Duodenal mucosa (tissue), 2 donors: ENCODE results near the gene SH3RF3.

ENCODE experiments used
- H3K27ac ChIP-seq: one replicate; pipeline ENCODE4 v1.7.0; 2013; ENCODE audit warnings: low read depth, low read length
- H3K27me3 ChIP-seq, 2 donors: one replicate each; pipeline ENCODE4 v1.7.0; 2013; ENCODE audit warnings: low read length in 2 of 2, control low read depth in 1 of 2; ENCODE audit not compliant: insufficient read depth in 2 of 2, control insufficient read depth in 1 of 2
- H3K36me3 ChIP-seq, 2 donors: one replicate each; pipeline ENCODE4 v1.7.0; 2013; ENCODE audit warnings: low read length in 2 of 2, control low read depth in 1 of 2; ENCODE audit not compliant: insufficient read depth in 2 of 2, control insufficient read depth in 1 of 2
- H3K4me1 ChIP-seq, 2 donors: one replicate each; pipeline ENCODE4 v1.7.0; 2013; ENCODE audit warnings: low read length in 2 of 2, control low read depth in 1 of 2; ENCODE audit not compliant: insufficient read depth in 2 of 2, control insufficient read depth in 1 of 2
- H3K4me3 ChIP-seq, 2 donors: one replicate each; pipeline ENCODE4 v1.7.0; 2013; ENCODE audit warnings: low read length in 2 of 2, low read depth in 1 of 2
- H3K9ac ChIP-seq, 2 donors: one replicate each; pipeline ENCODE4 v1.7.0; 2013; ENCODE audit warnings: low read length in 2 of 2, low read depth in 1 of 2
- H3K9me3 ChIP-seq, 2 donors: one replicate each; pipeline ENCODE4 v1.7.0; 2013; ENCODE audit warnings: low read length in 2 of 2, control low read depth in 1 of 2; ENCODE audit not compliant: control insufficient read depth in 1 of 2

Gene SH3RF3

GRCh38 chr2:109473616-109474318 is 344.8 kb downstream of the SH3RF3 start:
- Histone ChIP-seq H3K4me1 (peaks cover 19 to 38% of the 10 kb centered on the region in 2 donors), H3K27ac (no peak overlapping the region), H3K27me3 (no peaks in the 10 kb centered on the region), H3K4me3 (no peak overlapping the region), H3K9ac (no peak overlapping the region), H3K36me3 (no peaks in the 10 kb centered on the region), H3K9me3 (no peaks in the 10 kb centered on the region)

- Histone ChIP-seq H3K4me3 (no peak overlapping the region), H3K36me3 (no peaks in the 10 kb centered on the region), H3K4me1 (peaks cover 19 to 38% of the 10 kb centered on the region in 2 donors), H3K9me3 (no peaks in the 10 kb centered on the region), H3K27ac (no peak overlapping the region), H3K27me3 (no peaks in the 10 kb centered on the region), H3K9ac (no peak overlapping the region)
These were observed 345.4 kb downstream of the SH3RF3 start for GRCh38 chr2:109474319-109474825.

- Histone ChIP-seq H3K4me1 (peaks cover 15 to 34% of the 10 kb centered on the region in 2 donors), H3K9me3 (no peaks in the 10 kb centered on the region), H3K36me3 (no peaks in the 10 kb centered on the region), H3K4me3 (no peak overlapping the region), H3K27me3 (no peaks in the 10 kb centered on the region), H3K9ac (no peak overlapping the region), H3K27ac (no peak overlapping the region)
These were observed 346.7 kb downstream of the SH3RF3 start for GRCh38 chr2:109475531-109476210.

- Histone ChIP-seq H3K4me1 (peaks cover 16 to 39% of the 10 kb centered on the region in 2 donors), H3K27ac (no peak overlapping the region), H3K9ac (no peak overlapping the region), H3K4me3 (no peak overlapping the region), H3K9me3 (no peaks in the 10 kb centered on the region), H3K27me3 (no peaks in the 10 kb centered on the region), H3K36me3 (no peaks in the 10 kb centered on the region)
These were observed 347.8 kb downstream of the SH3RF3 start for GRCh38 chr2:109476641-109477441.

GRCh38 chr2:109478906-109479493 is 350.0 kb downstream of the SH3RF3 start:
- H3K4me1 ChIP-seq: peaks cover 17 to 36% of the 10 kb centered on the region in 2 donors
- no peaks in the 10 kb centered on the region for H3K27me3 ChIP-seq
- H3K27ac ChIP-seq: no peak overlapping the region

GRCh38 chr2:109479804-109480203 is 350.8 kb downstream of the SH3RF3 start:
- H3K27ac ChIP-seq: no peak overlapping the region
- H3K36me3 ChIP-seq: no peaks in the 10 kb centered on the region
- no peaks in the 10 kb centered on the region for H3K27me3 ChIP-seq
- H3K9me3 ChIP-seq: no peaks in the 10 kb centered on the region
- H3K4me3 ChIP-seq: no peak overlapping the region
- H3K4me1 ChIP-seq: peaks cover 15 to 31% of the 10 kb centered on the region in 2 donors
- no peak overlapping the region for H3K9ac ChIP-seq

More at GRCh38 chr2:109478906-109479493, 350.0 kb downstream of the SH3RF3 start:
- no peaks in the 10 kb centered on the region for H3K36me3 ChIP-seq
- no peak overlapping the region for H3K4me3 ChIP-seq
- H3K9ac ChIP-seq: no peak overlapping the region
- no peaks in the 10 kb centered on the region for H3K9me3 ChIP-seq

GRCh38 chr2:109480486-109481195 is 351.6 kb downstream of the SH3RF3 start:
- H3K27ac ChIP-seq: no peak overlapping the region
- peaks cover 15 to 26% of the 10 kb centered on the region in 2 donors for H3K4me1 ChIP-seq
- H3K36me3 ChIP-seq: no peaks in the 10 kb centered on the region
- H3K9ac ChIP-seq: no peak overlapping the region
- no peaks in the 10 kb centered on the region for H3K27me3 ChIP-seq
- no peaks in the 10 kb centered on the region for H3K9me3 ChIP-seq
- no peak overlapping the region for H3K4me3 ChIP-seq

GRCh38 chr2:109481196-109481555 is 352.2 kb downstream of the SH3RF3 start:
- Histone ChIP-seq H3K9me3 (no peaks in the 10 kb centered on the region), H3K36me3 (no peaks in the 10 kb centered on the region), H3K27ac (no peak overlapping the region), H3K27me3 (no peaks in the 10 kb centered on the region), H3K9ac (no peak overlapping the region), H3K4me1 (peaks cover 12 to 21% of the 10 kb centered on the region in 2 donors), H3K4me3 (no peak overlapping the region)

- Histone ChIP-seq H3K9ac (no peak overlapping the region), H3K4me3 (no peak overlapping the region), H3K36me3 (no peaks in the 10 kb centered on the region), H3K4me1 (peaks cover 8 to 17% of the 10 kb centered on the region in 2 donors), H3K27ac (no peak overlapping the region), H3K9me3 (no peaks in the 10 kb centered on the region), H3K27me3 (no peaks in the 10 kb centered on the region)
These were observed 352.6 kb downstream of the SH3RF3 start for GRCh38 chr2:109481599-109481998.
